HEK293 (cell line): Measurements from ENCODE around the gene ATAD2B.

Experiments used
- SETDB1 ChIP-seq: IDR thresholded peaks from one replicate; pipeline ENCODE4 v1.6.1; 2017; ENCODE audit warnings: mild to moderate bottlenecking, low read length, moderate library complexity, mixed read lengths; ENCODE audit not compliant: insufficient read length
- YY1 ChIP-seq: fragments of 450-650 bp; formaldehyde crosslinking; IDR thresholded peaks from 2 replicates; pipeline ENCODE4 v1.5.1; 2018; ENCODE audit warnings: missing biosample characterization, missing genetic modification characterization
- ZBTB10 ChIP-seq: fragments of 450-650 bp; formaldehyde crosslinking; IDR thresholded peaks from 2 replicates; pipeline ENCODE4 v1.5.1; 2016; ENCODE audit warnings: missing biosample characterization, missing genetic modification characterization
- TF ChIP-seq, protein P1 (sequence below): fragments of 450-650 bp; formaldehyde crosslinking; IDR thresholded peaks from 2 replicates; pipeline ENCODE4 v1.5.1; 2016; ENCODE audit warnings: missing biosample characterization, missing genetic modification characterization, borderline replicate concordance
- TF ChIP-seq, protein P2 (sequence below): fragments of 450-650 bp; formaldehyde crosslinking; IDR thresholded peaks from 2 replicates; pipeline ENCODE4 v1.5.1; 2016; ENCODE audit warnings: missing biosample characterization, missing genetic modification characterization

DNA sequence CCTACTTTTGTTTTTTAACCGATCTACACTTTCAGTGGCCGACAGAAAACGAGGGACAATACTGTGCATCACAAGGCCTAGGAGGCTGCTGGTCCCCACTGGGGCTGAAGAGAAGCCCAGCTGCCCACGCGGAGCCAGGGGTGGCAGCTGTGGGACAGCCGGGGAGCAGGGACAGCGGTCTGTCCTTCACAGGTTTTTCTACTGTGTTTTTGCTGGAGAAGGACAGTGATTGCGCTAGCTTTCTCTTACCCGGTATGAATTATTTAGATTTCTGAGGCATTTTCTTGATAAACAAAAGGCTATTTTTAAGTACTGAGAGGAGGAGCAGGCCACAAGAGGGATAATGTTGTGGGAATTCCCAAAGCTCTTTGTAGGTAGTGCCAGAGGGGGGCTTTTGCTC, 219.8 kb downstream of the ATAD2B start:
- no peak for TF ChIP-seq SETDB1
- TF ChIP-seq, protein P1, sequence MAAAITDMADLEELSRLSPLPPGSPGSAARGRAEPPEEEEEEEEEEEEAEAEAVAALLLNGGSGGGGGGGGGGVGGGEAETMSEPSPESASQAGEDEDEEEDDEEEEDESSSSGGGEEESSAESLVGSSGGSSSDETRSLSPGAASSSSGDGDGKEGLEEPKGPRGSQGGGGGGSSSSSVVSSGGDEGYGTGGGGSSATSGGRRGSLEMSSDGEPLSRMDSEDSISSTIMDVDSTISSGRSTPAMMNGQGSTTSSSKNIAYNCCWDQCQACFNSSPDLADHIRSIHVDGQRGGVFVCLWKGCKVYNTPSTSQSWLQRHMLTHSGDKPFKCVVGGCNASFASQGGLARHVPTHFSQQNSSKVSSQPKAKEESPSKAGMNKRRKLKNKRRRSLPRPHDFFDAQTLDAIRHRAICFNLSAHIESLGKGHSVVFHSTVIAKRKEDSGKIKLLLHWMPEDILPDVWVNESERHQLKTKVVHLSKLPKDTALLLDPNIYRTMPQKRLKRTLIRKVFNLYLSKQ (tag by site-specific recombination): no peak
- TF ChIP-seq, protein P2, sequence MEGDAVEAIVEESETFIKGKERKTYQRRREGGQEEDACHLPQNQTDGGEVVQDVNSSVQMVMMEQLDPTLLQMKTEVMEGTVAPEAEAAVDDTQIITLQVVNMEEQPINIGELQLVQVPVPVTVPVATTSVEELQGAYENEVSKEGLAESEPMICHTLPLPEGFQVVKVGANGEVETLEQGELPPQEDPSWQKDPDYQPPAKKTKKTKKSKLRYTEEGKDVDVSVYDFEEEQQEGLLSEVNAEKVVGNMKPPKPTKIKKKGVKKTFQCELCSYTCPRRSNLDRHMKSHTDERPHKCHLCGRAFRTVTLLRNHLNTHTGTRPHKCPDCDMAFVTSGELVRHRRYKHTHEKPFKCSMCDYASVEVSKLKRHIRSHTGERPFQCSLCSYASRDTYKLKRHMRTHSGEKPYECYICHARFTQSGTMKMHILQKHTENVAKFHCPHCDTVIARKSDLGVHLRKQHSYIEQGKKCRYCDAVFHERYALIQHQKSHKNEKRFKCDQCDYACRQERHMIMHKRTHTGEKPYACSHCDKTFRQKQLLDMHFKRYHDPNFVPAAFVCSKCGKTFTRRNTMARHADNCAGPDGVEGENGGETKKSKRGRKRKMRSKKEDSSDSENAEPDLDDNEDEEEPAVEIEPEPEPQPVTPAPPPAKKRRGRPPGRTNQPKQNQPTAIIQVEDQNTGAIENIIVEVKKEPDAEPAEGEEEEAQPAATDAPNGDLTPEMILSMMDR (tag by site-specific recombination): no peak
- TF ChIP-seq ZBTB10 (tag by site-specific recombination): no peak
- no peak for TF ChIP-seq YY1 (tag by site-specific recombination)
